ENCODE results near the gene BRIP1. TPM values are rescaled to one million over a fixed set of nuclear protein-coding genes. Genes with fewer than 3 reads are reported as not detected.

Gene BRIP1
- total and polyA plus RNA-seq, 10 donors, result 0.41 to 3.7 (median 1.5) TPM

- WGBS, 5 donors, result 96 to 99% (median 97%) methylated on average over 3 of the region's 3 CpGs
Measured at GRCh38 chr17:61746248-61746985, 116.9 kb downstream of the BRIP1 start.

GRCh38 chr17:61744804-61745203 is 118.5 kb downstream of the BRIP1 start:
- intact Hi-C loops (cut with DNase I; ENCODE audit: low total_unique reads), result no loop called here
- H3K4me3 ChIP-seq, result no peak overlapping the region
- TF ChIP-seq CTCF (IDR thresholded peaks at IDR 0.05 in 8 of 11, conservative IDR thresholded peaks at IDR 0.05 in 3 of 11), result no peak
- TF ChIP-seq POLR2AphosphoS5 (IDR thresholded peaks at IDR 0.05), result no peak
- no peak for TF ChIP-seq POLR2A (IDR thresholded peaks at IDR 0.05)
- no peaks in the 10 kb centered on the region for H3K27me3 ChIP-seq (replicated peaks in 1 of 7)
- no peak overlapping the region for H3K27ac ChIP-seq
- peaks cover 0 to 35% (median 27%) of the 10 kb centered on the region in 8 donors for H3K9me3 ChIP-seq
- DNase-seq, result no peak
- H3K4me1 ChIP-seq, result no peaks in the 10 kb centered on the region
- H3K36me3 ChIP-seq, result peaks cover 0 to 14% (median 0%) of the 10 kb centered on the region in 6 donors

More at GRCh38 chr17:61746248-61746985, 116.9 kb downstream of the BRIP1 start:
- DNase-seq, result no peak
- intact Hi-C loops (cut with DNase I; ENCODE audit: low total_unique reads), result no loop called here
- Histone ChIP-seq H3K9me3 (peaks cover 0 to 25% (median 19%) of the 10 kb centered on the region in 8 donors), H3K27me3 (replicated peaks in 1 of 7) (no peaks in the 10 kb centered on the region), H3K27ac (no peak overlapping the region), H3K4me1 (no peaks in the 10 kb centered on the region), H3K4me3 (no peak overlapping the region), H3K36me3 (peaks cover 0 to 8% (median 0%) of the 10 kb centered on the region in 6 donors)
- TF ChIP-seq POLR2A (IDR thresholded peaks at IDR 0.05), result no peak
- TF ChIP-seq POLR2AphosphoS5 (IDR thresholded peaks at IDR 0.05), result no peak
- no peak for TF ChIP-seq CTCF (IDR thresholded peaks at IDR 0.05 in 8 of 11, conservative IDR thresholded peaks at IDR 0.05 in 3 of 11)

GRCh38 chr17:61744252-61744651 is 119.1 kb downstream of the BRIP1 start:
- Histone ChIP-seq H3K27me3 (replicated peaks in 1 of 7) (no peaks in the 10 kb centered on the region), H3K4me3 (no peak overlapping the region), H3K4me1 (no peaks in the 10 kb centered on the region), H3K9me3 (peaks cover 0 to 35% (median 27%) of the 10 kb centered on the region in 8 donors), H3K36me3 (peaks cover 0 to 14% (median 0%) of the 10 kb centered on the region in 6 donors), H3K27ac (no peak overlapping the region)
- DNase-seq, result no peak
- WGBS, 5 donors, result 96 to 97% (median 96%) methylated on average over 3 of the region's 3 CpGs
- intact Hi-C loops (cut with DNase I; ENCODE audit: low total_unique reads), result no loop called here
- TF ChIP-seq POLR2AphosphoS5 (IDR thresholded peaks at IDR 0.05), result no peak
- TF ChIP-seq CTCF (IDR thresholded peaks at IDR 0.05 in 8 of 11, conservative IDR thresholded peaks at IDR 0.05 in 3 of 11), result no peak
- no peak for TF ChIP-seq POLR2A (IDR thresholded peaks at IDR 0.05)

- DNase-seq, result no peak
- 92 to 97% (median 96%) methylated on average over 6 of the region's 6 CpGs for WGBS, 5 donors
- intact Hi-C loops (cut with DNase I; ENCODE audit: low total_unique reads), result no loop called here
- Histone ChIP-seq H3K27me3 (replicated peaks in 1 of 7) (no peaks in the 10 kb centered on the region), H3K36me3 (peaks cover 0 to 14% (median 0%) of the 10 kb centered on the region in 6 donors), H3K27ac (no peak overlapping the region), H3K4me3 (no peak overlapping the region), H3K9me3 (peaks cover 0 to 35% (median 27%) of the 10 kb centered on the region in 8 donors), H3K4me1 (no peaks in the 10 kb centered on the region)
- no peak for TF ChIP-seq POLR2AphosphoS5 (IDR thresholded peaks at IDR 0.05)
- no peak for TF ChIP-seq POLR2A (IDR thresholded peaks at IDR 0.05)
- no peak for TF ChIP-seq CTCF (IDR thresholded peaks at IDR 0.05 in 8 of 11, conservative IDR thresholded peaks at IDR 0.05 in 3 of 11)
Measured at GRCh38 chr17:61743766-61744165, 119.6 kb downstream of the BRIP1 start.
